Activated T-cell treated with anti-CD3 and anti-CD28 coated beads, Interleukin-2, amount 50 U/mL, for 24 hours (primary cell): ENCODE data around the gene OR6S1.
A peak's percentile ranks its signal among the peaks of the same experiment; 100 is the strongest.

Experiments
- DNase-seq: peaks from one replicate; pipeline ENCODE4 v3.0.0-alpha.2; 2020
- H3K27ac Mint-ChIP-seq: 2 replicates; pipeline ENCODE4 v1.8.0; 2020; ENCODE audit warnings: mild to moderate bottlenecking, mixed read lengths
- H3K27me3 Mint-ChIP-seq: 2 replicates; pipeline ENCODE4 v1.8.0; 2020; ENCODE audit warnings: mixed read lengths
- H3K36me3 Mint-ChIP-seq: 2 replicates; pipeline ENCODE4 v1.8.0; 2020; ENCODE audit warnings: low read depth, mixed read lengths
- H3K4me1 Mint-ChIP-seq: 2 replicates; pipeline ENCODE4 v1.8.0; 2020; ENCODE audit warnings: low read depth, mixed read lengths
- H3K4me3 Mint-ChIP-seq: 2 replicates; pipeline ENCODE4 v1.8.0; 2020; ENCODE audit warnings: mild to moderate bottlenecking, moderate library complexity, mixed read lengths
- H3K9me3 Mint-ChIP-seq: 2 replicates; pipeline ENCODE4 v1.8.0; 2020; ENCODE audit warnings: mixed read lengths

OR6S1 gene, protein sequence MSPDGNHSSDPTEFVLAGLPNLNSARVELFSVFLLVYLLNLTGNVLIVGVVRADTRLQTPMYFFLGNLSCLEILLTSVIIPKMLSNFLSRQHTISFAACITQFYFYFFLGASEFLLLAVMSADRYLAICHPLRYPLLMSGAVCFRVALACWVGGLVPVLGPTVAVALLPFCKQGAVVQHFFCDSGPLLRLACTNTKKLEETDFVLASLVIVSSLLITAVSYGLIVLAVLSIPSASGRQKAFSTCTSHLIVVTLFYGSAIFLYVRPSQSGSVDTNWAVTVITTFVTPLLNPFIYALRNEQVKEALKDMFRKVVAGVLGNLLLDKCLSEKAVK

DNA sequence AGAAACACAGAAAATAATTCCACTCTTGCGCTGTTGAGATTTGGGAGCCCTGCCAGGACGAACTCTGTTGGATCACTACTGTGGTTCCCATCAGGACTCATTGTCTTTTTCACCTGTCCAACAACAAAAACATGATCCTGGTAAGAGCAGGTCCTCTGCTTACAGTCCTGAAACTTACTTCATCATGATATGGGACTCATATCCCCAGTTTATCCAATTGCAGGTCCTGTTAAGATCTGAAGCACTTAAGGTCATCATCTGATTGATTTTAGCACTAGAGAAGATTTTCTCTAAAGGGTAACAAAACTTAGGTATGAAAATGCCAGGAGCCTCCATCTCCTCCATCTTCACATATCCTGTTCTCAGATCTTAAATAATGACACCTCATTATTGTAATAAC, at the start of gene OR6S1:
Gene OR6S1 (minus strand): TSS at position 101 of the 400 bp plus-strand sequence. CDS start 0 bp downstream, at position 101.
- peaks cover 14% of the 10 kb centered on the region for H3K27me3 Mint-ChIP-seq
- H3K9me3 Mint-ChIP-seq = no peaks in the 10 kb centered on the region
- no peak within 1 kb of the TSS for H3K27ac Mint-ChIP-seq
- H3K4me1 Mint-ChIP-seq = no peaks in the 10 kb centered on the region
- no peaks in the 10 kb centered on the region for H3K36me3 Mint-ChIP-seq
- H3K4me3 Mint-ChIP-seq = no peak within 1 kb of the TSS
- no peak for DNase-seq

DNA sequence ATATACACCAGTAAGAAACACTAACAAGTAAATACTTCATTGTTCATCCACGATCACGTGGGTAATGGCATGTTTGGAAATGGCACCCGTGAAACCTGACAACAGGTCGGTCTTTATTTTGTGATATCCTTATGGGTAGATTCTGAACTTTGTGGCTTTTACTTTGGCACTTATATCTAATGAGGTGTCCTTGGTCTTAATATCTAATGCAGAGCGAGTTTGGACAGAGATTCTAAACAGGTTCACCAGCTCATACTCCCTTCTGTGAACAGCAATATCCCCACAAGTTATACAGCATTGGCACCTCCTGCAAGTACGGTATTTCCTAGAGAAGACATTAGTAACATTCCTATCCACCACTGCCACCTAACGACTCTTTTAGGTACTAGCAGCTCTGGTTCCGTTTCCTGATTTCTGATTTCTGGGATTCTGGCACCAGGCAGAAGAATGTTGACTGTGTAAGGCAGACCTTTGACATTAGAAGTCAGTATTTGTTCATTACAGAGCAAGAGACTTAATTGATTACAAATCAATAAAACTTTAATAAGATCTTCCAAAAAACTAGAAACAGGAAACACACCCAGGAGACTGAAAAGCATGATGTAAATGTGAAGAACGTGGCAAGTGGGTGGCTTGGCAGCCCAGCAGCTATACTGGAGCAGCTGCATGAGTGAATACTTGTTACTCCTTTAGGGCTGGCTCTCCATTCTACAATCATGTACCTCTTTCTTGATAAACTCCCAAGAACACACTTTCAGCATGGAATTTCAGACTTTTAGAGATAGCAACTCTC, 49.6 kb upstream of the OR6S1 start:
- Mint-ChIP-seq H3K27me3 (no peaks in the 10 kb centered on the region), H3K4me3 (no peak overlapping the region), H3K27ac (no peak overlapping the region), H3K9me3 (no peaks in the 10 kb centered on the region), H3K4me1 (peaks cover 14% of the 10 kb centered on the region), H3K36me3 (no peaks in the 10 kb centered on the region)
- DNase-seq = no peak

DNA sequence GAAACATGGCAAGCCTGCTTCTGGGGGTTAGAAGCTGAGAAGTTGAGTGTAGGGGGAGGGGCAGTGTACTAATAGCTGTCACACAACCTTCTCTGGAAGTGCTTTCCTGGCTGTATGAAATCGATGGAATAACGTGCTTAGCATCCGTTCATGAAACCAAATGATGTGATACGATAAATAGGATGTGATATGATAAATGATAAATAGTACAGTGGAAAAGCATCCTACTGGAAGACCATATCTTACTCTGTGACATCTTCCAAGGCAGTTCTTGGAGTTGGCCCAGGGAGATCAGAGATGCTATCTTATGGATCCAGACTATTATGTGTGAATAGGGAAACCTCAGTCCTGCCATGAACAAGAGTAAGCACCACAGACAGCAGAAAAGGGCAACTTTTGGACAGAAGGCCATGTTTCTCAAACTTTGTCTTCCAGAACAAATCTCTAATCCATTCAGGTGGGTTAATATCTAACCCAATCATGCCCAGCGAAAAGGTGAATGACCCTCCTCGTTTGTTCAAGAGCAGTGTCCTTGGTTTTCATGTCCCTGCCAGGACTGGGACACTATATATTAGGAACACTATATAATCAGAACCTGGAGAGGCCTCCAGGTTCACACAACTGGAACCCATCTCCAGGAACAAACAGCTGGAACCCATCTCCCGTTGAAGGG, 46.8 kb upstream of the OR6S1 start, which contains the start of gene ANG:
Gene ANG (plus strand): TSS at position 598 of the 673 bp plus-strand sequence. CDS start 4,801 bp downstream, outside the sequence.
- H3K4me1 Mint-ChIP-seq = peaks cover 25% of the 10 kb centered on the region
- no peak within 1 kb of the TSS for H3K27ac Mint-ChIP-seq
- no peak within 1 kb of the TSS for H3K4me3 Mint-ChIP-seq
- H3K27me3 Mint-ChIP-seq = no peaks in the 10 kb centered on the region
- H3K9me3 Mint-ChIP-seq = no peaks in the 10 kb centered on the region
- no peak for DNase-seq
- no peaks in the 10 kb centered on the region for H3K36me3 Mint-ChIP-seq

DNA sequence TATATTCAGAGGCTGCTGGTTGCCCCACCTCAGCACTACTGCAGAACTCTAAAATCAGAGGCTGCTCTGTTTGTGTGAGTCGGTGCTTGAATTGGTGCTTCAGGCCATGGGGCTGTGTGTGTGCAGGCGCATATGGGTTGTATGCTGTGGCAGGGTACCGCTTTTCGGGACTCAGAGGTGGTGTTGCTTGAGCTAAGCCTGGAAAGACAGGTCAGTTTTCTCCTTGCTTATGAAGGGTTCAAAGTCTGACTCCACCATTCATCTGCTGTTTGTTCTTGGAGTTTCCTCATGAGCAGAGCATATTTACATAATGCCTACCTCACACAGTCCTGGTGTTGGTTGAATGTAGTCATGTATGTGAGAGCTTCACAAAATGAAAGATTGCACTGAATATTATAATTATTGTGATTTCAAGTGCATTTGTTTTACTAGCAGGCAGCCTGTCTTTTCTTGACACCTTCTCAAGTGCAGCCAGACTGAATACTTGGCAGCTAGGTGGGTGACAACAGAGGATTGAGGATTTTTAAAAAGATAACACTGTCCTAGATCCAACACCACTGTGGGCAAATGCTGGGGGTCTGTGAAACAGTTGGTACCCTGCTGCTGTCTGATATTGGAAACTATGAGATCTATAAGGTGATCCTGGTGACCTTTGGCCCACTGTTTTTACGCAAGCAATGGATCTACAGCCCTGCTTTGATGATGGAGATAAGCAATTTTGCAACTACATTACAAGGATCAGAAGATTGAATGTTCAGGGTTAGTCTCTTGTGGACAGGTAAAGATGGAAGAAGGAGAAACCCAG, 46.1 kb upstream of the OR6S1 start:
- no peak overlapping the region for H3K27ac Mint-ChIP-seq
- H3K4me1 Mint-ChIP-seq = peaks cover 25% of the 10 kb centered on the region
- no peak for DNase-seq
- H3K36me3 Mint-ChIP-seq = no peaks in the 10 kb centered on the region
- no peak overlapping the region for H3K4me3 Mint-ChIP-seq
- H3K9me3 Mint-ChIP-seq = no peaks in the 10 kb centered on the region
- H3K27me3 Mint-ChIP-seq = no peaks in the 10 kb centered on the region

DNA sequence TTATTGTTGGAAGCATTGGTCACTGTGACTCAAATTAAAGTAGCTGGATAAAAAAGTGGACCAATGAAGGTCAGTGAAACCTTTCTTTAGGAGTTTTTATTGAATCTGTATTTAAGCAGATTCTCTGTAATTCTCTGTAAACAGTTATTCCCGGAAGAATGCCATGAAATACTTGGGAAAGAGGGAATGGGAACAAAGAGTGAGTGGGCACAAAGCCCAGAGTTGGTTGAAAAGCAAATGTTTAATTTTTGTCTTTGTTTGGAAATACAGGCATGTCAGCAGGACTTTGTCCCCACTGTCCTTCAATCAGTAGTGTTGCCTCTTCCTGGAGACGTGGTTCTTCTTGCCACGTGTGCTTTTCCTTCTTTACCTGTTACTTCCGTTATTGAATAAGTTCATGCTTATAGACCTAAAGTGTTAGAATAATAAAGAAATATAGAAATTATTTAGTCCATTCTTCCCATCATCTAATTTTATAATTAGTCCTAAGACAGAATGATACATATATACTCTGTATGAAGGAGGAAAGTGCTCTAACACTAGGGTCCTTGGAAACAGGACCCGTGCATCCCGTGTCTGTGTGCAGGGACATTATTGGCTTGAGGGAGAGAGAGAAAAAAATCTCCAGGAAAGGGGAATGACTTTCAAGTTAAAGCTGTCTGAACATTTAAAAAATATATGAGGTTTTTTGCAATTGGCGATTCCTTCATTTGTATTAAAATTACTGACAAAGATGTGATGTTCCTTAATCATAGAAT, 45.1 kb upstream of the OR6S1 start:
- Mint-ChIP-seq H3K27ac (no peak overlapping the region), H3K27me3 (no peaks in the 10 kb centered on the region)

DNA sequence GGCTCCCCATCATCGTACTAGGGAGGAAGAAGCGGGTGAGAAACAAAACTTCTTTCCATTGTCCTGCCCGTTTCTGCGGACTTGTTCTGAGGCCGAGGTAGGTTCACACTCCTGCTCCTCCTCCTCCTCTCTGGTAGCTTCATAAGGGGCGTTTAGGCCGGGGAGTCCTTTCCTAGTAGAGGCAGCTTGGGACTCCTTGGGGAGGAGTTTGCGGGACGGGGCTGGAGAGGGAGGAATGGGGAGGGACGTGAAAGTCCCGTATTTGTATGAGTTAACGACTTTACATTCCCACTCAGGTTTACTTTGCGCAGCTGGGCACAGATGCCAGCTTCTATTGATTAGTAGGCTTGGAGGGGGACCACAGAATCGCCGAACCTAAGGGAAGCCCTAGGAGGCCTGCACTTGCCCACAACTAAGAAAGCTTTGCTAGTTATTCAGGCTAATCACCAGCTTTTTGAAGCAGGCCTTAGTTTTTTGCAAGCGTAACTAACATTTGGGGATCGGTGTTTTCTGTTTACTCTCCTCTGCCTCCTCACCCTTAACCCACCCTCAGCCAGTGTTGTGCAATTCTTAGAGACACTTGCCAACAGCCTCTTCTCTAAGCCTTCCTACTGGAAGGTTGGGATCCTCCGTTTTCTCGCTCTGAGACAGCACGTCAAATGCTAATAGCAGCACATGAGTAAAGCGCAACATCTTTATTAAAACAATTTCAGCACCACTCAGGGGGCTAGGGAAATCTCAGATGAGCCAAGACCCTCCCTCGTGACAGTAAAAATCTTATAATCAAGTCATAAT, 43.4 kb upstream of the OR6S1 start:
- no peaks in the 10 kb centered on the region for H3K27me3 Mint-ChIP-seq
- H3K4me3 Mint-ChIP-seq = no peak overlapping the region
- peaks cover 4% of the 10 kb centered on the region for H3K36me3 Mint-ChIP-seq
- H3K27ac Mint-ChIP-seq = no peak overlapping the region
- DNase-seq = no peak
- no peaks in the 10 kb centered on the region for H3K9me3 Mint-ChIP-seq
- H3K4me1 Mint-ChIP-seq = peaks cover 12% of the 10 kb centered on the region

More for the DNA sequence above, 45.1 kb upstream of the OR6S1 start:
- Mint-ChIP-seq H3K4me3 (no peak overlapping the region), H3K4me1 (peaks cover 22% of the 10 kb centered on the region), H3K9me3 (no peaks in the 10 kb centered on the region), H3K36me3 (peaks cover 4% of the 10 kb centered on the region)
- no peak for DNase-seq

DNA sequence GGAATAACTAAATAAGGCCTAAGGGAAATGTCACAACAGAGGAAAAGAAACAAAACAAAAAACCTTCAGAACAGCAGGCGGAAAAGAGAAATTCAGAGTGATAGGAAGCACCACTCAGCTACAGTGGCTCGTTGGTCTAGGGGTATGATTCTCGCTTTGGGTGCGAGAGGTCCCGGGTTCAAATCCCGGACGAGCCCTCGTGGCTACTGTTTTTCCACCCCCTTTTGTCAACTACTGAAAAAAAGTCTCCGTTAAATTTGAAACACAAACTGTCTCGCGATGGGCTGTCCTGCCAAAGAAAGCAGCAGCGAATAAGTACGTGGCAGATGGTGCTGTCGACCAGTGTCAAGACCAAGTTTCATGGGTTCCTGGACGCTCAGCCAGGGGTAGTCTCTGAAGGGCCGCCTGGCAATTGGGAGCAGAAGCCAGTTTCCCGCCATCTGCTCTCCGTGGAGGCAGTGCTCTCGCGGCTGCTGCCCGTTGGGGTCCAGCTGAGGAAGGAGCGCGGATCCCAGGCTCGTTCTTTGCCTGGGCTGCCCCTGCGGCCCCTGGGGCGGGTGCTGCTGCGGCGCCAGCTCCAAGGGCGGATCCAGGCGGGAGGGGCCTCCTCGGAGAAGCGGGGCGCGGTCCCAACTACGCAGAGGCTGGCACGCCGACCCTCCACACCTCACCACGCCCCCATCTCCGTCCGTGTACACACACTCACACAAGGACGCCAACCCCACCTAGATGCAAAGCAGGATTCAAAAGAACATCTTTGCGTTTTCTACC, 42.6 kb upstream of the OR6S1 start, which contains the start of gene RNASE4:
Gene RNASE4 (plus strand): TSS at position 670 of the 771 bp plus-strand sequence. CDS start 14,812 bp downstream, outside the sequence.
- Mint-ChIP-seq H3K4me1 (peaks cover 12% of the 10 kb centered on the region), H3K27ac (no peak within 1 kb of the TSS), H3K36me3 (peaks cover 4% of the 10 kb centered on the region), H3K4me3 (no peak within 1 kb of the TSS), H3K27me3 (no peaks in the 10 kb centered on the region), H3K9me3 (no peaks in the 10 kb centered on the region)
- peak; percentile 90 for DNase-seq

DNA sequence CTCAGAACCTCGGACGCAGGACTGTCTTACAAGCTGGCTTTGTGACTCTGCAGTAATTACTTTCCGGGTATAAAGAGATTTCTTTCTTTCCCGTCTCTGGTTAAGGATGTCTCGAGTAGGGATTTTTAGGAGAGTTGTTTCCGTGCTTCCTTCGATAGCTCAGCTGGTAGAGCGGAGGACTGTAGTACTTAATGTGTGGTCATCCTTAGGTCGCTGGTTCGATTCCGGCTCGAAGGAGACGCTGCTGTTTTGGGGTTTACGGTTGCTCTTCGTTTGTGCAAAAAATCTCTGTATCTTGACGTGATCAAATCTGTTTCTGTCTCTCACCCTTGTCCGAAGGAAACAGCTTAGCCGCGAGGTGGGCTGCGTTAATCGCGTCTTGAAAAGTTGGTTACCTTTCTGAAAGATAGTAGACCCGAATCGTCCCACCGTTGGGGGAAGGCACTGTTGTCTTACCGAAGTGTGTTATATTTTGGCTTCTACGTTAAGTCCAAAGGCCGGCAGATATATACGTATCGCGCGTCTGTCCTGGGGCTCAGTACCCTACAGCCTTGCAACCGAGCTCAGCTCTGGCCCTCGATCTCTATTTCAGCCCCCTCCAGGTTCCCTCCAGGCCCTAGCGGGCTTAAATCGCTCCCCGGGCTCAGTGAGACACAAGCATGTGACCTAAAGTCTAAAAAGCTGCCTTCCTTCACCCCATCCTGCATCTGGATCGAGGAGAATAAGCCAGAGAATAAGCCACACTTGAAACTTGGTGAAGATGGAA, 41.8 kb upstream of the OR6S1 start:
- H3K4me3 Mint-ChIP-seq = no peak overlapping the region
- no peaks in the 10 kb centered on the region for H3K27me3 Mint-ChIP-seq

DNA sequence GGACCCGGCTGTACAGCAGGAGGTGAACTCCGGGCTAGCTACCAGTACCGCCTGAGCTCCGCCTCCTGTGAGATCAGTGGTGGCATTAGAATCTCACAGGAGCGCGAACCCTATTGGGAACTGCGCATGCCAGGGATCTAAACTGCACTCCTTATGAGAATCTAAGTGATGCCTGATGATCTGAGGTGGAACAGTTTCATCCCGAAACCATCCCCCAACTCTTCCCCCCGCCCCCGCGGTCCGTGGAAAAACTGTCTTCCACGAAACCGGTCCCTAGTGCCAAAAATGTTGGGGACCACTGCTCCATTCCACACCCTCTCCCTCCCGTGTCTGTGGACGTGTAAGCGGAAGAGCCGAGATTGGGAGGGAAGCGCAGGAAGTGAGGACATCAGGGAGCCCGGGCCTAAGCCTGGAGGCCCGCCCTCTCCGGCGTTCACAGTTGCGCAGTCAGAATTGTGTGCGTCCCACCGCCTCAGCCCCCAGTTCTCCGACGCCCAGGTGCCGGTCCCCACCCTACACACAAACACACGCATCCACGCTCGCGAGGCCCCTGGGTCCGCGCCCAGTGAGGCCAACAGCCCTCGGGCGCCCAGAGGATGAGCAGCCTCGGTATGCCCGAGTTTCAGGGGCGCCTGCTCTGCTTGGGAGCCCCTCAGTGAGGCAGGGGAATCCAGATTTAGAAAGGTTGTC, 41.1 kb upstream of the OR6S1 start:
- Mint-ChIP-seq H3K36me3 (peaks cover 4% of the 10 kb centered on the region), H3K27ac (no peak overlapping the region), H3K9me3 (no peaks in the 10 kb centered on the region), H3K4me1 (peaks cover 12% of the 10 kb centered on the region), H3K27me3 (no peaks in the 10 kb centered on the region), H3K4me3 (no peak overlapping the region)
- peak; percentile 86 for DNase-seq

More for the DNA sequence above, 41.8 kb upstream of the OR6S1 start:
- Mint-ChIP-seq H3K4me1 (peaks cover 12% of the 10 kb centered on the region), H3K9me3 (no peaks in the 10 kb centered on the region), H3K36me3 (peaks cover 4% of the 10 kb centered on the region), H3K27ac (no peak overlapping the region)
- DNase-seq = peak; percentile 87

DNA sequence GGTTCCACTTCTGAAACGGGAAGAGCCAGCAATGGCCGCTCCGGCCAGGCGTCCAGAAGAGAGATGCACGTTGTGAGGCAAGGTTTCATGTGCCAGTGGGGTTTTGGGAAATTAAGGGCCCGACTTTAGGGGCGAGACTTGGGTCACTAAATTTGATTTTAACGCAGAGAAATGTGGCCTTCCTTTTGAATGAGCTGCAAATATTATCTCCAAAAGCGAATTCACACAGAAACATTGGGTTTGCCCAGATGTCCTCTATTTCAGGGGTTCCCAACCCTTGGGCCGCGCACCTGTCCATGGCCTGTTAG, 40.6 kb upstream of the OR6S1 start:
- no peak overlapping the region for H3K4me3 Mint-ChIP-seq

DNA sequence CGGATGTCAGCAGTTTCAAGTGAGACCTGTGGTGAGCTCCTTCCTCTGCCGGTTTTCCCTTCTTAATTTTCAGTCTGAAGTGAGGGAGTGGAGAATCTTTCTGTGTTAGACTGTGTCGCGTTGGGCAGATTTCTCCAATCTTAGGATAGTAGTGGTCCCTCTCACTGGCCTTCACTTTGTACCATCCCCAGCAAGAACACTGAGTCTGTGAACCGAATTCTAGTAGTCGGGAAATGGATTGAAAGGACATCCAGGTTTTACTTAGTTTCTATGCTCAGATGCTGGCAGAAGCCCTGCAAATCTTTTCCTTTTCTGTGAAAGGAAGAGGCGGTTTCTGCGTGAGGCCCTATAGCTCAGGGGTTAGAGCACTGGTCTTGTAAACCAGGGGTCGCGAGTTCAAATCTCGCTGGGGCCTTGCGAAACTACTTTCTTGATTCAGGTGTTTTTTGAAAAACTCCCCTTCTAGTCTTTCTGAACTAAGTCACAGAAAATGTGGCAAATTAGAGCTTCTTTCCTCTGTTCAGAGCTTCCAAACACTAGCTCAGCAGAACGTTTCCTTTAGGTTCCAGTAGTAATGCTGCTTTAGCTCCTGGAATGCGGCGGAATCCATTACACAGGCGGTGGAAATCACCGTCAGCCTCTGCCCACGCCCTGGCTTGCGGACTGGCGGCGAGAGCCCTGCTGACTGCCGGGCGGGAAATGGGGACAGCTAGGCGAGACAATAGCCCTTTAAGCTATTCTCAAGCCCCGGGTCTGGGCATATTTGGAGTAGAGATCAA, 40.0 kb upstream of the OR6S1 start:
- Mint-ChIP-seq H3K9me3 (no peaks in the 10 kb centered on the region), H3K27ac (no peak overlapping the region), H3K27me3 (no peaks in the 10 kb centered on the region), H3K36me3 (peaks cover 4% of the 10 kb centered on the region), H3K4me3 (no peak overlapping the region), H3K4me1 (peaks cover 12% of the 10 kb centered on the region)
- DNase-seq = peak; percentile 91

More for the DNA sequence above, 40.6 kb upstream of the OR6S1 start:
- H3K27me3 Mint-ChIP-seq = no peaks in the 10 kb centered on the region
- no peak for DNase-seq
- no peaks in the 10 kb centered on the region for H3K9me3 Mint-ChIP-seq
- H3K36me3 Mint-ChIP-seq = peaks cover 4% of the 10 kb centered on the region
- peaks cover 12% of the 10 kb centered on the region for H3K4me1 Mint-ChIP-seq
- H3K27ac Mint-ChIP-seq = no peak overlapping the region
